ENCODE results near the gene KCTD11. TPM values are rescaled to one million over a fixed set of nuclear protein-coding genes. Genes with fewer than 3 reads are reported as not detected.

Gene KCTD11
- total RNA-seq: 1.9 and 2.9 TPM in 2 replicates

DNA sequence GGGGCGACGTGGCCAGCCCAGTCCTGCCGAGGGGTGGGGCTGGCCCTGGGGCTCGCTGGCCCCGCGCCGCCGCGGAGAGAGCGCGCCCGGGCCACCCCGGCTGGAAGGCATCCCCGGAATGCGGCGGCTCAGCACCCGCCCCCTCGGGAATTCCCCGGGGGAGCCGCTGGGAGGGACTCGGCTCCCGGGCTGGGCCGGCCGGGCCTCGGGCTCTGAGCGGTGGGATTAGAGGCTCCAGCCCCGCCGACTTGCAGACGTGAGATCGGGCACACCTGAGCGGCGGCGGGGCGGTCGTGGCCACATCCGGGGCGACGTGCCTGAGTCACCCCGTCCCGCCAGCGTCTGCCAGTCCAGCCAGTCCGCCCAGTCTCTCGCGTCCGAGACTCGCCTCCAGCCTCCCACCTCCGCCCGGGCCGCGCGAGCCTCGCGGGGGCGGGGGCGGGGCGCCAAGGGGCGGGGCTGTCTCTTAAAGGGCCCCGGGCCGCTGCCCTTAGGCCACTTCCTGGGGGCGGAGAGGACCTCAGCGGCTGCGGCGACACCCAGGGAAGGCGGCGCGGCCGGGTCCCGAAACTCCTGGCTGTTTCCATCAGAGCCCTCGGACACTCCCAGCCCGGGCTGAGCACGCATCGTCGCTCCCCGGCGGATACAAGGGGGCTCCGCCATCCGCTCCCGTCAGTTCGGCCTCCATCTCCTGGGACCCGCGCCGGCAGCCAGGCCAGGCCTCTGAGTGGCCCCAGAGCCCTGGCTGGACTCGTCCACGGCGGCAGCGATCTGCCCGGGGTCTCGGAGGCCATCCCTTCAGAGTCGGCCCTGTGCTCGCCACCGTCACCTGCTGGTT is at the start of gene KCTD11:
TSS of gene KCTD11 (plus strand) at position 498 of the 838 bp plus-strand sequence.

GRCh38 chr17:7306911-7307685 is 44.9 kb upstream of the KCTD11 start, which contains the start of gene EIF5A:
Gene EIF5A (plus strand): TSS chr17:7307628. CDS start chr17:7309636, 2,008 bp downstream.

DNA sequence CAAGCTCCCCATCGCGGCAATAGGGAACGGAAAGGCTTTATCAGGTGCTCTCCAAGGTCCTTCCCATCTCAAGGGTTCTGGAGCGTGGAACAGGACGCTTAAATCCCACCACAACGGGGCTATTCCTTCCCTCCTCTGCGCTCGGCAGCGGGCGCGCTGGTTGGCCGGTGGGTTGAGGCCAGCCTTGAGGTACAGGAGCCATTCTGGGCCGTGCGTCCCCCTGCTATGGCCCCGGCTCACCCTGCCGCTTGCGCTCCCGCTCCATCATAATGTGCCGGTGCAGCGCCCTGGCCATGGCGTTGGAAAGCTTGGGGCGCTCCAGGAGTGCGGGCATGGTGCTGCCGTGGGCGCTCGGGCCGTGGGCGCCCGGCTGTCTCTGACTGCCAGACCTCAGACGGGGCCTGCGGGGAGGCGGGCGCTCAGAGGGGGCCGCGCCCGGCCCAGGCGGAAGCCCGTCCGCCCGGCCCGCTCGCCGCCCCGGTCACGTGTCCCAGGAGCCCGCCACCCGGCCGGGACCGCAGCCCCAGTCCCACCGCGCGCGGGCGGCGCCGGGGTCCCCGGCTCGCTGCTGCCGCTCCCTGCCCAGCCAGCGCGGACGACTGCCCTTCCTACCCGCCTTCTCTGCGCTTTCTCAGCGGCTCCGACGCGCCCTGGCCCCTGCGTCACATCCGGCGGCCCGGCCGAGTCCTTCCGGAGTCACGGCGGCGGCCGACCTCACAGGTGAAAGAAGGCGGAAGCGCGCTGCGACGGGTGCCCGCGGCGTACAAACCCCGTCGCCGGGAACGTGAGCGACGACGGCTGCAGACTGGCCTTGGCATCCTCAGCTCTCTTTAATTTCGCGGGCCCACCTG is 37.0 kb upstream of the KCTD11 start, which contains the start of gene GPS2:
TSS of gene GPS2 (minus strand) at position 642 of the 851 bp plus-strand sequence. CDS start at position 334, 308 bp downstream.

GRCh38 chr17:7328840-7329373 is 23.1 kb upstream of the KCTD11 start, which contains the start of gene NEURL4:
Gene NEURL4 (minus strand): TSS chr17:7329335. CDS start chr17:7329312, 23 bp downstream.

DNA sequence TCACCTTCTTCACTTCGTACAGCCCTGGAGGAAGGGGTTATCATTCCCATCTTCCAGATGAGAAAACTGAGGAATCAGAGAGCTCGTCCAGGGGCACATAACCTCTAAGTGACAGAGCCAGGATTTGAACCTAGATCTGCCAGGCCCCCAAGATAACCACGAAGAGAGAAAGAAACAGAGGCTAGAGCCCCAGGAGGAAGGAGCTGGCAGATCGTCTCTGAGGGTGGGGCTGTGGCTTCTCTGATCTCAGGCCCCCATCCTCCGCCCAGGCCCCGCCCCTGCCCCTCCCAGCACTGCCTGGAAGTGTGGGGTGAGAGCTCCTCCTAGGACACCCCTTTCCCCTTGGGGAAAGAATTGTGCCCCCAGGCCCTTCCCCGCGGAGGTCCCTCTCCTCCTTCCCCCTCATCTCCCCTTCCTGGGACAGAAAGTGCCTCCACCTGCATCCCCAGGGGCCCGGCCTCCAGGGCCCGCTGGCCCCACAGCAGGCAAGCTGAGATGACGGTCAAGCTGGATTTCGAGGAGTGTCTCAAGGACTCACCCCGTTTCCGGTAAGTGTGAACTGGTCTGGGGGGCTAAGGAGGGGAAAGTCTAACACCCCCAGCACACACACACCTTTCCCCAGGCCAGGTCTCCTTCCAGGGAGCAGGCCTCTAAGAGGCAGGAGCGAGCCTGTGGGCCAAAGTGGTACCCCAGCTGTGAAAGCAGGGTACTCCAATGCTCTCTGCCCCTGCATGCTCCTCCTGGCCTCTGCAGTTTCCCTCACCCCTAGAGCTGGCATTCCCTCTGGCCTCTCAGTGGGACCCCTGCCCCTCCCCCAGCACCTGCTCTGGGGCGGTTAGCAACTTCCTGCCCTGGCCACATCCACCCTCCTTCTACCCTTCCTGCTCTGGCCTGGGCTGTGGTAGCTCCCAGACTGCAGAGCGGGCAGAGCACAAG is 15.5 kb upstream of the KCTD11 start, which contains the start of gene ACAP1:
TSS of gene ACAP1 (plus strand) at position 290 of the 936 bp plus-strand sequence. CDS start at position 496, 206 bp downstream.

GRCh38 chr17:7355053-7355452 is 3.1 kb downstream of the KCTD11 start, which contains the start of gene TMEM95:
Gene TMEM95 (plus strand): TSS chr17:7355156. CDS start chr17:7355205, 49 bp downstream.

DNA sequence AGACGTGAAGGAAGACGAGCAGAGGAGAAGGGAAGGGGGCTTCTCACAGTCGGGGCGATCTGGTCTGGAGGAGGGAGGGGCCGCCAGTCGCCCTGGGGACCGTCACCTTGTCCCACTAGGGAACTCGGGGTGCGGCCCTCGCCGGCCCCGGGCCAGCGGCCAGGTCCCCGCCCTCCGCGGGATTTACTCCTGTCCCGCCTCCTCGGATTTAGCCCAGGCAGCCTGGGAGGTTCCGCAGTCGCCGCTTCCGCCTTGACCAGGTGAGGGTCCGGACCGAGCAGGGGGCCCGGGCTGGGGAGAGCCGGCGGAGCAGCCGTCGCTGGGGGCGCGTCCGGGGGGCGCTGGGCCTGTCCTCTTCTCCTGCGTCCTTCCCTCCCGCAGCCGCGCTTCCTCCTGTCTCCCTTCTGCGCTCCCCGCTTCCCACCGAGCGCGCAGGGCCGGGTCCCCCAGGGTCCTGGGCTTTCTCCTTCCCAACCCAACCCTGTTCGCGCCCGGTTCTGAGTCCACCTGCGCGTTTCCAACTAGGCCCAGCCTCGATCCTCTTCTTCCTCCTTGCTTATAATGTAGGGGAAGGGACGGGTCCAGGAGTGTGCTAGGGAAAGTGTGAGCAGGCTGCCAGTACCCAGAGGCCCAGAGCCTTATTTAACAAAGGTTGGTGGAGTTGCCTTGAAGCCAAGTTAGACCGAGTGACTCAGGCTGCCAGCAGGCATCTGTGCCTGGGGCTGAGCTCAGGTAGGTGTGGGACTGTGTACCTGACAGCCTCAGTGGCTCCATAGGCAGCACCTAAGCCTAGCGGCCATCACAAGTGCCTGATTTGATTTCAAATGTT is 29.1 kb downstream of the KCTD11 start, which contains the start of gene TNK1:
TSS of gene TNK1 (plus strand) at position 235 of the 829 bp plus-strand sequence. CDS start 1,838 bp downstream, outside the sequence.

GRCh38 chr17:7394452-7395191 is 42.7 kb downstream of the KCTD11 start, which contains the start of gene PLSCR3:
Gene PLSCR3 (minus strand): TSS chr17:7394525. CDS start chr17:7394110, 415 bp downstream.

GRCh38 chr17:7403977-7404736 is 52.2 kb downstream of the KCTD11 start, which contains the start of gene TMEM256:
Gene TMEM256 (minus strand): TSS chr17:7404097. CDS start chr17:7404084, 13 bp downstream.

Other genes with a start within 250 kb of the KCTD11 start
- not detected in 2 replicates for gene ASGR2, start 237.3 kb upstream of the KCTD11 start, total RNA-seq
- gene ASGR1, start 172.8 kb upstream of the KCTD11 start, total RNA-seq: 5.5 and 9.1 TPM in 2 replicates
- 7.8 and 10.4 TPM in 2 replicates for gene DLG4, start 132.3 kb upstream of the KCTD11 start, total RNA-seq
- gene ACADVL, start 132.2 kb upstream of the KCTD11 start, total RNA-seq: 164 and 179 TPM in 2 replicates
- gene DVL2, start 117.6 kb upstream of the KCTD11 start, total RNA-seq: 36.1 and 40.6 TPM in 2 replicates
- 39.7 and 43.9 TPM in 2 replicates for gene PHF23, start 112.7 kb upstream of the KCTD11 start, total RNA-seq
- gene GABARAP, start 109.7 kb upstream of the KCTD11 start, total RNA-seq: 52.1 and 157 TPM in 2 replicates
- gene CTDNEP1, start 100.4 kb upstream of the KCTD11 start, total RNA-seq: 14.1 and 19.5 TPM in 2 replicates
- 48.8 and 52.3 TPM in 2 replicates for gene ELP5, start 99.9 kb upstream of the KCTD11 start, total RNA-seq
- 12.9 and 15.6 TPM in 2 replicates for gene CLDN7, start 89.7 kb upstream of the KCTD11 start, total RNA-seq
- under 0.01 and 0.30 TPM in 2 replicates for gene SLC2A4, start 70.4 kb upstream of the KCTD11 start, total RNA-seq
- 0.15 TPM in 1 of 2 replicates, not detected in the other for gene YBX2, start 57.5 kb upstream of the KCTD11 start, total RNA-seq
- 761 and 967 TPM in 2 replicates for gene EIF5A, start 44.5 kb upstream of the KCTD11 start, total RNA-seq
- gene GPS2, start 36.8 kb upstream of the KCTD11 start, total RNA-seq: 34.8 and 60.0 TPM in 2 replicates
- 12.0 and 17.9 TPM in 2 replicates for gene NEURL4, start 22.8 kb upstream of the KCTD11 start, total RNA-seq
- not detected in 2 replicates for gene ACAP1, start 15.6 kb upstream of the KCTD11 start, total RNA-seq
- gene TMEM95, start 3.0 kb downstream of the KCTD11 start, total RNA-seq: not detected in 2 replicates
- 0.91 TPM in 1 of 2 replicates, not detected in the other for gene TNK1, start 28.9 kb downstream of the KCTD11 start, total RNA-seq
- 8.4 and 15.3 TPM in 2 replicates for gene PLSCR3, start 42.4 kb downstream of the KCTD11 start, total RNA-seq
- 71.3 and 188 TPM in 2 replicates for gene TMEM256, start 51.9 kb downstream of the KCTD11 start, total RNA-seq
- 2.1 and 2.6 TPM in 2 replicates for gene NLGN2, start 55.7 kb downstream of the KCTD11 start, total RNA-seq
- gene SPEM1, start 68.2 kb downstream of the KCTD11 start, total RNA-seq: not detected in 2 replicates
- not detected in 2 replicates for gene SPEM2, start 73.5 kb downstream of the KCTD11 start, total RNA-seq
- gene SPEM3, start 76.7 kb downstream of the KCTD11 start, total RNA-seq: not detected in 2 replicates
- 5.6 and 7.5 TPM in 2 replicates for gene TMEM102, start 83.3 kb downstream of the KCTD11 start, total RNA-seq
- 0.15 and 0.32 TPM in 2 replicates for gene FGF11, start 87.3 kb downstream of the KCTD11 start, total RNA-seq
- 4.5 and 6.5 TPM in 2 replicates for gene CHRNB1, start 92.9 kb downstream of the KCTD11 start, total RNA-seq
- gene ZBTB4, start 127.5 kb downstream of the KCTD11 start, total RNA-seq: 6.7 and 7.1 TPM in 2 replicates
- not detected in 2 replicates for gene SLC35G6, start 129.3 kb downstream of the KCTD11 start, total RNA-seq
- gene POLR2A, start 132.2 kb downstream of the KCTD11 start, total RNA-seq: 54.1 and 66.9 TPM in 2 replicates
- 3.6 and 6.5 TPM in 2 replicates for gene TNFSF12, start 196.9 kb downstream of the KCTD11 start, total RNA-seq
- gene TNFSF13, start 206.6 kb downstream of the KCTD11 start, total RNA-seq: 0.46 and 1.6 TPM in 2 replicates
- 92.9 and 115 TPM in 2 replicates for gene SENP3, start 209.8 kb downstream of the KCTD11 start, total RNA-seq
- gene CD68, start 227.5 kb downstream of the KCTD11 start, total RNA-seq: 1.1 and 1.3 TPM in 2 replicates
- 117 and 125 TPM in 2 replicates for gene MPDU1, start 231.7 kb downstream of the KCTD11 start, total RNA-seq
- not detected in 2 replicates for gene SOX15, start 237.9 kb downstream of the KCTD11 start, total RNA-seq